GM19324 (cell line): ENCODE data around the gene KRT82.

Experiments used
- ATAC-seq: cut with Tn5 transposase; IDR thresholded peaks from one replicate; pipeline ENCODE4 v1.9.1; 2021; ENCODE audit warnings: mild to moderate bottlenecking, moderate library complexity; ENCODE audit not compliant: unreplicated experiment, low FRiP score

KRT82 gene

DNA sequence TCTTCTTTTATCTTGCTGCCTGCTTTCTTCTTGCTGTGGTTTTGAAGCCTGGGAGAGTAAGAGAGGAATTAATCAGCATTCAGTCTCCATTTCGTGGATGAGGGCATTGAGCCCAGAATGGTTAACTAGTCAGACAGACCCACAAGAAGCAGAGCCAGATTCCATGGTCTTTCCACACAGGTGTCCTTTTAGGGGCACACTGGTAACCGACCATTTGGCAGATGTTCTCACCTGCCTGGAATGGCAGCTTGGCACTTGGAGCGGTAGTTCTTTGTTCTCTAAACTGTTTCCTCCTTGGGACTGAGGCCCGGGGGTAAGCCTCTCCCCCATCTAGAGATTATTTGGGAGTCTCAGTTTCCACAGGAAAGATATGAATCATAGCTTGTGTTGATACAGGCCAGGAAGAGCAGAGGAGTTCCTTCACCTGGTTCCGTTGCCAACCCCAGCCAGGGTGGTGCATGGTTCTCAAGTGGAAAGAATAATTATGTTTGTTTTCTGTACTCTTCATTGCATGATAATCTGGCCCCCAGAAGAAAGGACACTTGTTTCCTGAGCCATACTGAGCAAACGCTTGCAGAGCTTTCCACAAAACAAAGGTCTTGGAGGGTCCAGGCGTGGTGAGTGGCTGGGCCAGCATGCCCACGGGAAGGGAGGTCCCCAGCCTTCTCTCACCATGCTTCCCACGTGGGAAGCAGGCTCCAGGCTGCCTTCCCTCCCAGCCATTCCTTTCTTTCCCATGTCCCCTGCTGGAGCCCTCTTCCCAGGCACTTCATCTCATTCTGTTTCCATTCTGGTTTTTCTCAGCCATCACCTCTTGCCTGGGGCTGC lies 30.1 kb upstream of the KRT82 start:
- no peak for ATAC-seq

DNA sequence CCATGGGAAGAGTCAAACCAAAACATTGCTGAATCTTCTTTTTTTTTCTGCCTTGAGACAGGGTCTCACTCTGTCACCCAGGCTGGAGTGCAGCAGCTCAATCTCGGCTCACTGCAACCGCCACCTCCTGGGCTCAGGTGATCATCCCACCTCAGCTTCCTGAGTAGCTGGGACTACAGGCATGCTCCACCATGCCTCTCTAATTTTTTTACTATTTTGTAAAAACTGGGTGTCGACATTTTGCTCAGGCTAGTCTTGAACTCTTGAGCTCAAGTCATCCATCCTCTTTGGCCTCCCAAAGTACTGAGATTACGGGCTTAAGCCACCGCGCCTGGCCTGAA lies 29.5 kb upstream of the KRT82 start:
- no peak for ATAC-seq

DNA sequence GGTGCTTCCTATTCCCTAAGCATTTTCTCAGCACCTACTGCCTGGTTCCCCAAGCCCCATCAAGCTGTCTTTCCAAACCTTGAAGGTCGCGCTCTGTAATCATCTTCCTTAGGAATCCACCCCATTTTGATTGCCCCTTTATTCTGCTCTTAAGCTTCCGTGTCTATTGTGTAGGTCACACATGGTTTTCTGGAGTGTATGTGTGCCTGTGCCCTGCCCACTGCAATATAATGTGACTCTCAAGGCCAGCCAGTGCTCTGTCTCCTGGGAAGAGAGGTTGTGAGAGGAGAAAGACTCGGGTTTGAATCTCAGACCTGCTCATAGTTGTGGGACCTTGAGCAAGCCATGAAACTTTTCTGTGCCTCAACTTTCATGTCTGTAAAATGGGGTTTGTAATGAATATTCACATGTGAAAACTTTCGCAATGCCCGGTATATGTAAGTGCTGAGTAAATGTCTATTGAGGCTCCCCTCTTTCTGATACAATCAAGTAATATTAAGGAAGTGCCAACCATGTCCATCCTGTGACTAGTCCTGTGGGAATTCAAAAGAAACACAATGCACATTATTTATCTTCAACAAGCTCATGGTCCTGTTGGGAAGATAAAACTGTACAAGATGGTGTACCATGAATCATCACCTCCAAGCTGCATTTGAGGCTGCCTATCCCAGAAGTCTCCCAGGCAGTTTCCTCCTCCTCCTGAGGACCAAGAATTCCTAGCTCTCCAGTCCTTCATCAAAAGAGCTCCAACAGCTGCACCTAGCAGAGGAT lies 28.8 kb upstream of the KRT82 start:
- ATAC-seq: no peak

- no peak for ATAC-seq
Measured at GRCh38 chr12:52434081-52434733, 28.1 kb upstream of the KRT82 start, which contains the start of gene KRT75. Gene KRT75, minus strand, starts transcription at chr12:52434371. Its CDS starts 67 bp downstream, at chr12:52434304.

- no peak for ATAC-seq
Measured at GRCh38 chr12:52433501-52434080, 27.5 kb upstream of the KRT82 start.

- ATAC-seq: no peak
Measured at GRCh38 chr12:52432559-52433207, 26.5 kb upstream of the KRT82 start.

- ATAC-seq: no peak
Measured at GRCh38 chr12:52428121-52428520, 22.0 kb upstream of the KRT82 start.

DNA sequence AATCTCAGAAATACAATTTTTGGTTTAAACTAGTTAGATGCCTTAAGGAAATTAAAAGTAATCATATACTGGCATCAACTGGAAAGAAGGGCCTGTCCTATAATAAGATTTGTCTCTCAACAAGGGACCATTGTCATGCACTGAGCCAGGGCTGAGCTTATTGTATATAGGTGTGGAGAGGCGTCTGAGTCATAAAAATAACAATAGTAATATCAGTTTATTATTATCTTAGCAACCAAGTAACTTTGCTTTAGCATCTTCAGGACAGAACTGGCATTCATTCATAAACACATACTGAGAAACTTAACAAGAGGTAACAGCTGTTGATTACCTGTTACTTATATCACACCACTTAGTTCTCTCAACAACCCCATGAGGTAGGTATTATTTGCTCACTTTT lies 20.9 kb upstream of the KRT82 start:
- ATAC-seq: no peak

- no peak for ATAC-seq
Measured at GRCh38 chr12:52426034-52426433, 19.9 kb upstream of the KRT82 start.

GRCh38 chr12:52425466-52425865 lies 19.3 kb upstream of the KRT82 start:
- ATAC-seq: no peak

- no peak for ATAC-seq
Measured at GRCh38 chr12:52423661-52424500, 17.7 kb upstream of the KRT82 start.

DNA sequence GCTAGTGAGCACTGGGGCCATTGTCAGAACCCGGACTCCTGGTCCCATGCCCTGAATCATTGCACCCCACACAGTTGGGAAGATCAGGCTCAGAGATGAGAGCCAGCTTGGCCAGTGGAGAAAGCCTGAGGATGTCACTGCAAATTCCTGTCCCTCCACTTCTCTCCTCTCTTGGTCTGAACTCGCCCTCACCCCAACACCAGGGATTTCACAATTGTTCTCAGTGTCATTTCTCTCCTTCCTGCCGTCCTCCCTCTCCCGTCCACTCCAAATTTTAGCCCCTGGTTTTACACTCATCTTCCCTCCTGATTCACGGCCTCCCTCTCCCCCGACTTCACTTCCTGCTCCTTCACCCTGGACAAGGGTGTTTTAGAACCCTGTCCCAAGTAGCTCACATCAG lies 16.9 kb upstream of the KRT82 start:
- no peak for ATAC-seq

GRCh38 chr12:52419656-52420055 lies 13.5 kb upstream of the KRT82 start:
- ATAC-seq: no peak

DNA sequence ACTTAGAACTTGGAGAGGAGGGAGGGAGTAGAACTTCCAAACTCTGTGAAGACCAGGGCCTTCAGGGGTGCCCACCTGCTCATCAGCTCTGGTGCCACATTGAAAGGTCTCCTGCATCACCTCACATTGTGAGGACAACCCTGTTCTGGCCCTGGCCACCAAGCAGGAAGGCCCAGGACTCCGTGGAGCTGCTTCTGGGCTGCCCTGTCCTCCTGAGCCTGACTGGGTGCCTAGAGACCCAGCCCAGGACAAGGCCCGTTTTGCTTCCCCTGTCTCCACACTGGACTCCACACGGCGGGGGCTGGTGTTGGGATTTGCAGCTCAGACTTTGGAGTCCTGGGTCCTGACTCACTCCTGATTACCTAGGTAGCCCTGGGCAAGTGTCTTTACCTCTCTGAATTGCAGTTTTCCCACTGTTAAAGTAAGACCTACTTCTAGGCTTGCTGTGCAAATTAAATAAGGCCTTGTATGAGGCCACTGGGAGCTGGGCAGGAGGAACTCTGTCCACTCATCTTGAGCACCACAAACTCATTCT lies 12.5 kb upstream of the KRT82 start:
- ATAC-seq: no peak

DNA sequence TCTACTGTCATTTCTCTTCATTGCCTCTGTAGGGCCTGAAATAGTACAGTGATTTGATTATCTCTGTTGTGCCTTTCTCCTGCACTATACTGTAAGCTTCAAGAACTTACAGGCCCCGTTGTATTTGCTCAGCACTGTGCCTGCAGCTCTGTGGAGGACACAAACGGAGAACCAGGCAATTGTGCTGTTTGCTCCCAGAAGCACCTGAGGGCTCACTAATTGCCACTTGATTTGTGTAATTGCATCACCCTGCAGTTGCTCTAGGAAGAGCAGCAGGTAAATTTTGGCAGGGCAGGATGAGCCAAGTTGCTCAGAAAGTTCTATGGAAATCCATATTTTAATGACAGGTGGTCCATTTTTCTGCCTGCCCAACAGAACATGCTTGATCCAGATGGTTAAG lies 11.6 kb upstream of the KRT82 start:
- ATAC-seq: no peak

GRCh38 chr12:52416795-52417194 lies 10.7 kb upstream of the KRT82 start:
- ATAC-seq: no peak

GRCh38 chr12:52415870-52416750 lies 10.0 kb upstream of the KRT82 start:
- ATAC-seq: no peak

DNA sequence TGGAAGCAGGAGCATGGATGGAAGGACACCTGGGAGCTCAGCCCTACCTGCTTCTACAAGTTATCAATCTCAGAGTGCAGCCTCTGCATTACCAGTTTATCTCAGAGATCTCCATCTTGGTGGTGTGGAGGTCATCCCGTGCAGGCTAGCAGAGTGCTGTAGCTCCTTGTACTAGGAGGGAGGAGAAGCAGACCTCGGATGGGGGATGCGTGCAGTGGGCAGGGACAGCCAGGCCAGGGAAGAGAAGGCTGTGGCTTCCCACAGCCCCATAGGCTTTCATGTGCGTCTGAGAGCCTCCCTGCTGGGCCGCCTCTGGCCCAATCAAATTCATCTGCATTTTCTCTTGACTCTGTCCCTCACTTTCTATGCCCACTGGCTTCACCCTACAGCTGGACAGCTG lies 8.8 kb upstream of the KRT82 start:
- no peak for ATAC-seq
